ENCODE measurements around the gene CDH22.

Gene CDH22

GRCh38 chr20:46333161-46333991 is 25.1 kb upstream of the CDH22 start:
- TF ChIP-seq, protein P1, sequence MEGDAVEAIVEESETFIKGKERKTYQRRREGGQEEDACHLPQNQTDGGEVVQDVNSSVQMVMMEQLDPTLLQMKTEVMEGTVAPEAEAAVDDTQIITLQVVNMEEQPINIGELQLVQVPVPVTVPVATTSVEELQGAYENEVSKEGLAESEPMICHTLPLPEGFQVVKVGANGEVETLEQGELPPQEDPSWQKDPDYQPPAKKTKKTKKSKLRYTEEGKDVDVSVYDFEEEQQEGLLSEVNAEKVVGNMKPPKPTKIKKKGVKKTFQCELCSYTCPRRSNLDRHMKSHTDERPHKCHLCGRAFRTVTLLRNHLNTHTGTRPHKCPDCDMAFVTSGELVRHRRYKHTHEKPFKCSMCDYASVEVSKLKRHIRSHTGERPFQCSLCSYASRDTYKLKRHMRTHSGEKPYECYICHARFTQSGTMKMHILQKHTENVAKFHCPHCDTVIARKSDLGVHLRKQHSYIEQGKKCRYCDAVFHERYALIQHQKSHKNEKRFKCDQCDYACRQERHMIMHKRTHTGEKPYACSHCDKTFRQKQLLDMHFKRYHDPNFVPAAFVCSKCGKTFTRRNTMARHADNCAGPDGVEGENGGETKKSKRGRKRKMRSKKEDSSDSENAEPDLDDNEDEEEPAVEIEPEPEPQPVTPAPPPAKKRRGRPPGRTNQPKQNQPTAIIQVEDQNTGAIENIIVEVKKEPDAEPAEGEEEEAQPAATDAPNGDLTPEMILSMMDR (conservative IDR thresholded peaks at IDR 0.05), result no peak
- no peak overlapping the region for H3K27ac ChIP-seq

DNA sequence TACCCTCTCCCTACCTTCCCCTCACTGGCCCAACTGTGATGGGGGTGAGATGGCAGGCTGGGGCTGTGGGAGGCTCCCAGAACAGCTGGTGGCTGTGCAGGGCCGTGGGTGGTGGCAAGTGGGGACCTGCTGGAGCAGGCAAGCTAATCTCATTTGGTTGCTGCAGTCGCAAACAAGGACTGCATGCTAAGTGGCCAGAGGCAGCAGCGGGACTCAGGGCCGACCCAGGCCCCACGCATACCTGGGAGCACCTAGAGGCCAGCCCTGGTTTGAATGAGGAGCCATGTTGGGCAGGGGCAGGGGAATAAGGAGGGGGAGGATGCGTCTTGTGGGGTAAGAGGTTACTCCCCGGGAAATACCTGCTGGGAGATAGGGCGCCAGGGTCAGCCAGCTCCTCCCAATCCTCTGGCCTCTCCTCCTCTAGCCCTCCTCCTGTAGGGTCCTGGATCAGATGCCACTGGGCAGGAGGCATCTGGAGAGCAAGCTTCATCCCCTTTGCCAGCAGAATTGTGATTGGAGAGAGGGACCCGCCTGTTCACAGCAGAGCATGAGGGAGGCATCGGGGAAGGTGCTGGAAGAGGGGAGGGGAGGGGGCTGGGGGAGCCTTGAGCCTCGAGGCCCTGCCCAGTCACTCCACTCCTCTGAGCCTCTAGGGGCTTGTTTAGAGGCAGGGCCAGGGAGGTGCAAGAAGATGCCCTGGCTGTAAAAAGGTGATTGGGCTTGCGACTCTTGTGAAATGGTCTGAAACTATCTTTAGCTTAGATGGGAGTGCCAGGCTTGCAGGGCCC is 24.3 kb upstream of the CDH22 start:
- no peak overlapping the region for H3K27ac ChIP-seq
- TF ChIP-seq, protein P1 (conservative IDR thresholded peaks at IDR 0.05), result no peak

GRCh38 chr20:46331611-46332361 is 23.5 kb upstream of the CDH22 start:
- TF ChIP-seq, protein P1 (conservative IDR thresholded peaks at IDR 0.05), result no peak
- H3K27ac ChIP-seq, result no peak overlapping the region

DNA sequence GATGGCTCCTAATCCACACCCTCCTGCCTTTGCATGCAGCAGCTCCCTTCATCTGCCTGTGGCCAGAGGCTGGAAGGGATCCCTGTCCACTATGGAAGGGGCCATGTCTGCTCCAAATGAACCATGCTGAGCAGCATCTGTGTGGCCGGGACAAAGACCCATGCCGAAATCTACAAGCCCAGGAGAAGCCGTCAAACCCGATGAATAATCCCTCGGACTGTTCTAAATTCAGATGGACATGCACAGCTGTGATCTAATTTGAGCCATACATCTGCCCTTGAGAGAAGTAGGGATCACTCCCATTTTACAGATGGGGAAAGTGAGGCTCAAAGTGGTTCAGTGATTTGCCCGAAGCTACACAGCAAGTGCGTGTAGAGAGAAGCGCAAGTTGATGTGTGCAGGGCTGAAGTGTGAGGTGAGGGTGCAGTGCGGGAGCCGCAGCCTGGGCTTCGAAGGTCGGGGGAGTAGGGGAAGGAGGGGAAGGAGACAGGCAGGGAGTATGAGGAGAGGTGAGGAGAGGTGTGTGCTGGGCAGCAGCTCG is 22.6 kb upstream of the CDH22 start:
- TF ChIP-seq, protein P1 (conservative IDR thresholded peaks at IDR 0.05), result no peak
- H3K27ac ChIP-seq, result no peak overlapping the region

GRCh38 chr20:46330072-46330763 is 21.9 kb upstream of the CDH22 start:
- no peak overlapping the region for H3K27ac ChIP-seq
- TF ChIP-seq, protein P1 (conservative IDR thresholded peaks at IDR 0.05), result no peak

GRCh38 chr20:46328200-46328882 is 20.0 kb upstream of the CDH22 start:
- no peak overlapping the region for H3K27ac ChIP-seq
- TF ChIP-seq, protein P1 (conservative IDR thresholded peaks at IDR 0.05), result no peak

Measured in VCaP (cell line).